GM06990 (cell line): ENCODE results near the gene ALDH9A1.
"Not testable (repeated sequence)": the region's sequence is repeated elsewhere in the genome, so short reads cannot be mapped to it uniquely, and the experiment has no call there.

Source experiments
- DNase-seq: peaks from one replicate; pipeline ENCODE4 v3.0.0-alpha.2; 2011; ENCODE audit not compliant: insufficient read length; ENCODE audit errors: extremely low read depth
- H3K27me3 ChIP-seq: replicated peaks from 2 replicates; pipeline ENCODE4 v1.6.0; 2011; ENCODE audit warnings: low read length; ENCODE audit not compliant: control insufficient read depth, insufficient read depth
- H3K36me3 ChIP-seq: 2 replicates; pipeline ENCODE4 v1.5.1; 2011; ENCODE audit warnings: low read length; ENCODE audit not compliant: control insufficient read depth, insufficient read depth
- H3K4me3 ChIP-seq: replicated peaks from 2 replicates; pipeline ENCODE4 v1.5.1; 2011; ENCODE audit warnings: low read depth, mild to moderate bottlenecking, control low read depth, low read length
- CTCF ChIP-seq: IDR thresholded peaks from 2 replicates; pipeline ENCODE4 v1.5.1; 2011; ENCODE audit warnings: low read length, control low read depth, mild to moderate bottlenecking, inconsistent platforms; ENCODE audit not compliant: insufficient read depth, poor library complexity, severe bottlenecking

The ALDH9A1 gene

GRCh38 chr1:165697881-165698760 is at the start of gene ALDH9A1:
ALDH9A1 (minus strand) TSS chr1:165698562; CDS start chr1:165698558, 4 bp downstream.
- Histone ChIP-seq H3K4me3 (peak within 1 kb of the TSS; percentile 95), H3K27me3 (no peaks in the 10 kb centered on the region), H3K36me3 (no peaks in the 10 kb centered on the region)
- DNase-seq, result peak; percentile 90
- TF ChIP-seq CTCF, result peak; percentile 44

- Histone ChIP-seq H3K27me3 (no peaks in the 10 kb centered on the region), H3K4me3 (no peak overlapping the region), H3K36me3 (peaks cover 1% of the 10 kb centered on the region)
- DNase-seq, result no peak
- TF ChIP-seq CTCF, result no peak
Observed at GRCh38 chr1:165747632-165748447, 49.5 kb upstream of the ALDH9A1 start.

GRCh38 chr1:165744913-165745312 is 46.6 kb upstream of the ALDH9A1 start:
- H3K27me3 ChIP-seq, H3K4me3 ChIP-seq, DNase-seq, H3K36me3 ChIP-seq: not testable (repeated sequence)

DNA sequence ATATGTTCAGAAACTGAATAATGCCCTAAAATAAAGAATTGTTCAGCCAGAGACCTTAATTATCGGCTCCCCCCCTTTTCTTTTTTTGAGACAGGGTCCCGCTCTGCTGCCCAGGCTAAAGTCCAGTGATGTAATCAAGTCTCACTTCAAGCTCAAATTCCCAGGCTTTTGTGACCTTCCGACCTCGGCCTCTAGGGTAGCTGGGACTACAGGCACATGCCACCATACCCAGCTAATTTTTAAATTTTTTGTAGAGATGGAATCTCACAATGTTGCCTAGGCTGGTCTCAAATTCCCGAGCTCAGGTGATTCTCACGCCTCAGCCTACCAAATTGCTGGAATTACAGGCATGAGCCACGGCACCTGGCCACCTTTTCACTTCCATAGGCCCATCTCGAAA is 43.8 kb upstream of the ALDH9A1 start:
- H3K4me3 ChIP-seq, result no peak overlapping the region
- no peak for TF ChIP-seq CTCF
- no peak for DNase-seq
- no peaks in the 10 kb centered on the region for H3K27me3 ChIP-seq
- H3K36me3 ChIP-seq, result peaks cover 5% of the 10 kb centered on the region

DNA sequence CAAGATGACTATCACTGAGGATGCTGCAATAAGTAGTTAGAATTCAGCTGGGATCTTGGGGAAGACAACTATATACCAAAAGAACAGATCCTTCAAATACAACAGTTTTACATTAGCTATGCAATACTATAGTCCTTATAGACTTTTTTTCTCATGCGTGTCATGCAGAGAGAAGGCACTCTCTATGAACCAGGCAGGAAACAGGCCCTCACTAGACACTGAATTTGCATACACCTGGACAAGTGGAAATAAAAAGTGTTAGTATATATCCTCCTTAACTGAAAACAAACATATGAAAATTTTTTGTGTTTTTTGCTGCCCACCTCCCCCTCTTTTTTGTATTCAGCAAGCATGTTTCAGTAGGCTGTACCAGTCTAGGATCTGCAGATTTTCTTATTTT is 40.4 kb upstream of the ALDH9A1 start:
- peaks cover 4% of the 10 kb centered on the region for H3K36me3 ChIP-seq
- peak; percentile 15 for DNase-seq
- H3K4me3 ChIP-seq, result no peak overlapping the region
- H3K27me3 ChIP-seq, result no peaks in the 10 kb centered on the region
- no peak for TF ChIP-seq CTCF

GRCh38 chr1:165737196-165737595 is 38.8 kb upstream of the ALDH9A1 start:
- no peaks in the 10 kb centered on the region for H3K27me3 ChIP-seq
- H3K4me3 ChIP-seq, result no peak overlapping the region
- TF ChIP-seq CTCF, result no peak
- H3K36me3 ChIP-seq, result peaks cover 3% of the 10 kb centered on the region; the same call in 1 of the 2 replicates
- DNase-seq, result no peak
